T-cell (primary cell): ENCODE measurements around the gene SLC9A9. TPM values are rescaled to one million over a fixed set of nuclear protein-coding genes. Genes with fewer than 3 reads are reported as not detected.

Source experiments
- ATAC-seq, 4 experiments: fragments of 200-7000 bp in 3 of 4; fragments of 150-1000 bp in 1 of 4; cut with Tn5 transposase; replicated peaks in 1 of 4; 1 replicate in 3 of 4; 2 replicates in 1 of 4; pipeline ENCODE4 v1.10.0; 2021; ENCODE audit warnings: moderate library complexity in 3 of 4, mild to moderate bottlenecking in 2 of 4, moderate number of reproducible peaks in 1 of 4
- CTCF ChIA-PET, 2 donors: fragments of 300-600 bp; sonication (Branson Sonifier 250); formaldehyde crosslinking; loops; one replicate each; lab custom pipeline; 2022; ENCODE audit warnings: antibody characterized with exemption in 2 of 2; lab: Charles Lee
- POLR2A ChIA-PET, 2 donors: fragments of 300-600 bp; sonication (Branson Sonifier 250); formaldehyde crosslinking; loops; one replicate each; lab custom pipeline; 2022; ENCODE audit warnings: antibody characterized with exemption in 2 of 2; lab: Charles Lee
- DNase-seq, 35 experiments: peaks; one replicate each; pipeline versions ENCODE4 v3.0.0 to v3.0.0-alpha.2; 2013 to 2023
- H3K27ac ChIP-seq: one replicate; pipeline ENCODE4 v1.5.1; 2013; ENCODE audit warnings: low read length
- H3K27me3 ChIP-seq, 2 experiments: replicated peaks in 1 of 2; 1 replicate in 1 of 2; 2 replicates in 1 of 2; pipeline versions ENCODE4 v1.6.1 to v1.7.0; 2013; ENCODE audit warnings: low read length in 1 of 2, mixed read lengths in 1 of 2; ENCODE audit not compliant: control insufficient read depth in 2 of 2, insufficient read depth in 2 of 2; ENCODE audit errors: extremely low read depth in 1 of 2
- H3K36me3 ChIP-seq, 2 donors: 1 replicate in 1 of 2; 2 replicates in 1 of 2; pipeline versions ENCODE4 v1.6.1 to v1.7.0; 2013; ENCODE audit warnings: low read length in 1 of 2; ENCODE audit not compliant: control insufficient read depth in 2 of 2, insufficient read depth in 1 of 2; ENCODE audit errors: extremely low read depth in 1 of 2
- H3K4me1 ChIP-seq, 2 experiments: 1 replicate in 1 of 2; 2 replicates in 1 of 2; pipeline versions ENCODE4 v1.6.1 to v1.7.0; 2013; ENCODE audit warnings: low read length in 2 of 2, mixed read lengths in 1 of 2; ENCODE audit not compliant: insufficient read depth in 2 of 2, control insufficient read depth in 1 of 2; ENCODE audit errors: extremely low read depth in 1 of 2
- H3K4me3 ChIP-seq, 2 donors: 1 replicate in 1 of 2; 2 replicates in 1 of 2; pipeline versions ENCODE4 v1.5.1 to v1.7.0; 2013; ENCODE audit warnings: mild to moderate bottlenecking in 2 of 2, low read length in 1 of 2, moderate library complexity in 1 of 2; ENCODE audit not compliant: control insufficient read depth in 1 of 2; ENCODE audit errors: extremely low read depth in 1 of 2
- H3K9me3 ChIP-seq: 2 replicates; pipeline ENCODE4 v1.7.0; 2013
- H3K27ac Mint-ChIP-seq, 2 donors: one replicate each; pipeline ENCODE4 v1.8.0; 2020 to 2021; ENCODE audit warnings: mild to moderate bottlenecking in 2 of 2, mixed read lengths in 2 of 2
- H3K27me3 Mint-ChIP-seq, 2 donors: one replicate each; pipeline ENCODE4 v1.8.0; 2021 to 2022; ENCODE audit warnings: mixed read lengths in 2 of 2
- H3K36me3 Mint-ChIP-seq: one replicate; pipeline ENCODE4 v1.8.0; 2021; ENCODE audit warnings: mixed read lengths
- H3K4me1 Mint-ChIP-seq, 3 donors: one replicate each; pipeline ENCODE4 v1.8.0; 2020 to 2022; ENCODE audit warnings: mixed read lengths in 3 of 3, mild to moderate bottlenecking in 1 of 3
- H3K4me3 Mint-ChIP-seq, 3 donors: one replicate each; pipeline ENCODE4 v1.8.0; 2020 to 2022; ENCODE audit warnings: mild to moderate bottlenecking in 3 of 3, mixed read lengths in 3 of 3, moderate library complexity in 3 of 3
- H3K9me3 Mint-ChIP-seq, 3 donors: one replicate each; pipeline ENCODE4 v1.8.0; 2020 to 2022; ENCODE audit warnings: mixed read lengths in 3 of 3
- WGBS: methylation state at CpG from one replicate; pipeline ENCODE4 v1.1.5; 2013; ENCODE audit warnings: missing lambda C conversion rate; ENCODE audit not compliant: insufficient coverage; 5-methylcytosine and 5-hydroxymethylcytosine counted together
- total RNA-seq, 35 experiments: library from RNA in 6 of 35; stranded (reverse) in 6 of 35; fragments of 120-200 nt in 1 of 35; gene quantifications; one replicate each; pipeline versions ENCODE4 v1.2.1 to v1.2.4 and lab custom pipeline; 2013 to 2026

SLC9A9 gene
- total RNA-seq, 5 donors from 2014 or later (not counting 1 experiment from before 2014, with no cell fraction given) = 11.2 to 36.8 (median 17.8) TPM

DNA sequence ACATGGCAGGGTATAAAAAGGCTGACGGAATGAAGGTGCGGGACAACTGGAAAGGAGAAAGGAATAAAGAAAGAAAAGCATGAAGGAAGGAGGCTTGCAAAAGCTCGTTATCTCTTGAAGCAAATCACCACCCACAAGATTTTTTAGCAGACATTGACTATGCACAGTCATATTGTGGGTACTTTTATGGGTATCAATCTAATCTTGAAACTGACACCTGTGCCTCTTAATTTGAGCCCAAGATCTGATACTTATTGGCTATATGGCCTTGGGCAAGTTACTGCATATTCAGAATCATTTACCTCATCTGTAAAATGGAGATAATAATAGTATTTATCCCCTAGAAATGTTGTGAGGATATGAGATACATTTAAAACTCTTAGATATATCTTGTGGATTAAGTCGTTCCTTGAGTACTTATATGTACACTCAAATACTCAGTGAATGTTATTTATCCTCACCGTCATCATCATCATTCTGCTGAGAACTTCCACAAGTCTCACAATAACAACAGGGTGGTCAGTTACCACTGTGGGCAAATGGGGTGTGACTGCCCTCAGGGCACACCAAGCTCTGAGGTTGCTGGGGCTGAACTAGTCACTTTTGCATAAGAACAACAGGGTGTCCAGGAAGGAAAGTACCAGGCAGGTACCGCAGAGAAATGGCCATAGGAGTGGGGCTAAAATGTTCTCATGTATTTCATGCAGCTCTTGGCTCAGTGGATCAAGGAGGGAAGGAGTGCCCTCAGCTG is 266.1 kb downstream of the SLC9A9 start:
- H3K4me3 ChIP-seq = no peak overlapping the region
- Mint-ChIP-seq H3K27ac (no peak overlapping the region), H3K9me3 (no peaks in the 10 kb centered on the region), H3K4me3 (no peak overlapping the region), H3K4me1 (peaks cover 0 to 8% (median 7%) of the 10 kb centered on the region in 3 donors), H3K27me3 (no peaks in the 10 kb centered on the region), H3K36me3 (peaks cover 56% of the 10 kb centered on the region)
- no peaks in the 10 kb centered on the region for H3K9me3 ChIP-seq
- CTCF ChIA-PET = no interaction called here
- ATAC-seq = no peak
- H3K4me1 ChIP-seq = no peaks in the 10 kb centered on the region
- POLR2A ChIA-PET = no interaction called here
- no peak for DNase-seq
- WGBS = no CpG with 5 or more reads among the region's 6 CpGs
- no peak overlapping the region for H3K27ac ChIP-seq
- peaks cover 0 to 16% of the 10 kb centered on the region in 2 donors for H3K36me3 ChIP-seq
- no peaks in the 10 kb centered on the region for H3K27me3 ChIP-seq

DNA sequence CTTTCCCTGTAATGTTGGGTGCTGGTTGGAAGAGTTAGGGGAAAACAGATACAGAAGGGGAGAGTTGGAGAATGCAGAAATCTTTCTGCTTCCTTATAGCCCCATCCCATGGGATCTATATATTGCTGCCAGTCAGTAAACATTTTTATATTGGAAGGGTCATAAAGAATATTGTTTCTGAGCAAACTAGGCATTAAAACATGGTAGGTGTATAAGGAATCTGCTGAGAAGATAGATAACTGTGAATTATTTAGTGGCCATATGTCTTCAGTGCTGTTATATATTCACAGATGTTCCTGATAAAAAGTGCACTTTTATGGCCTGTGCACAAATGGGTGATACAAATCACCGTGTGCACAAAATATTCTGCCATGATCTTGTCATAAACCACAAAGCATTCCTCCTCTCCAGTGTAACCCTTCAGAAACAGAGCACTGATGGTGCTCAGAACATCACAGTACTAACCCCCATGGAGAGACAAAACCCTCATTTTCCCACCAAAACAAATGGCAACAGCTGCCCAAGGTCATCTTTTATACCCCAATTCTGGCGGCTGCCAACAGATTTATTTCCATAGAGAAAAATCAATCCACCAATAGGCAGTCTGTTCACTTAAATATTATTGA is 269.3 kb downstream of the SLC9A9 start:
- H3K9me3 Mint-ChIP-seq = no peaks in the 10 kb centered on the region
- 83% methylated on average over 1 of the region's 2 CpGs for WGBS
- no peaks in the 10 kb centered on the region for H3K4me1 Mint-ChIP-seq
- H3K36me3 ChIP-seq = peaks cover 0 to 23% of the 10 kb centered on the region in 2 donors
- H3K36me3 Mint-ChIP-seq = peaks cover 70% of the 10 kb centered on the region
- ChIA-PET CTCF (no interaction called here), POLR2A (no interaction called here)
- ATAC-seq (no peak), DNase-seq (no peak)
- H3K4me1 ChIP-seq = no peaks in the 10 kb centered on the region
- no peak overlapping the region for H3K27ac ChIP-seq
- H3K9me3 ChIP-seq = no peaks in the 10 kb centered on the region
- H3K4me3 ChIP-seq = no peak overlapping the region
- H3K27me3 Mint-ChIP-seq = no peaks in the 10 kb centered on the region
- H3K4me3 Mint-ChIP-seq = no peak overlapping the region
- no peak overlapping the region for H3K27ac Mint-ChIP-seq
- H3K27me3 ChIP-seq = no peaks in the 10 kb centered on the region

DNA sequence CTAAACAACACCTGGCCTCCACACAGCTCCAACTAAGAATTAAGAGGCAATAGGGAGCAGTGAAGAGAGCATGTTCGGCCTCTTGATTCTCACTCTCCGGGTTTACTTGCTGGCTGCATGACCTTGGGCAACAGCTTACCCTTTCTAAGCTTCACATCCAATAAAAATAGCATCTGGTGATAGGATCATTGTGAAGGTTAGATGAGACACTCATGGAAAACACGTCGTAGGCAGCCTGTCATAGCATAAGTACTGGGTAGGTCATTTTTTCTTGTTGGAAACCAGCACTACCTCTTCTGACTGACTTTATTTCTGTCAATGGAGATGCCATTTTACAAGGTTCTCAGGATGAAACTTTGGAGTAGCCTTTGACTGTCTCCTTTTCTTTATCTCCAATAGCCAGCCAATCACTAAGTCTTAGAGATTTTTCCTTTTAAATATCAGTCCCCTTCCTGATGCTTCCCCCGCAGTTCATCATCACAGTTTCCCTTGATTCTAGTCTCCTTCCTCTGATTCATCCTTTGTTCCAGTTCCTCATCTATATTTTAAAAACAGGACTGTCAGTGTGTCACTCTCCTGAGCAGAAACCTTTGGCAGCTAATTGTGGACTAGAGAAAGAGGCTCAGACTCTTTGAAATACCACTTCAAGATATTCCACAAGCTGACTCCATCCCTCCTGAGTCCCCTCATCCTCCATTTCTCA is 271.5 kb downstream of the SLC9A9 start:
- no peak overlapping the region for H3K4me3 Mint-ChIP-seq
- H3K9me3 ChIP-seq = no peaks in the 10 kb centered on the region
- H3K4me3 ChIP-seq = no peak overlapping the region
- ATAC-seq (no peak), DNase-seq (no peak)
- H3K9me3 Mint-ChIP-seq = no peaks in the 10 kb centered on the region
- H3K27ac ChIP-seq = no peak overlapping the region
- H3K36me3 ChIP-seq = peaks cover 2 to 26% of the 10 kb centered on the region in 2 donors
- no peaks in the 10 kb centered on the region for H3K27me3 ChIP-seq
- no peaks in the 10 kb centered on the region for H3K4me1 ChIP-seq
- ChIA-PET POLR2A (no interaction called here), CTCF (no interaction called here)
- peaks cover 71% of the 10 kb centered on the region for H3K36me3 Mint-ChIP-seq
- WGBS = 100% methylated on average over 1 of the region's 5 CpGs
- H3K27me3 Mint-ChIP-seq = no peaks in the 10 kb centered on the region
- no peak overlapping the region for H3K27ac Mint-ChIP-seq
- no peaks in the 10 kb centered on the region for H3K4me1 Mint-ChIP-seq

DNA sequence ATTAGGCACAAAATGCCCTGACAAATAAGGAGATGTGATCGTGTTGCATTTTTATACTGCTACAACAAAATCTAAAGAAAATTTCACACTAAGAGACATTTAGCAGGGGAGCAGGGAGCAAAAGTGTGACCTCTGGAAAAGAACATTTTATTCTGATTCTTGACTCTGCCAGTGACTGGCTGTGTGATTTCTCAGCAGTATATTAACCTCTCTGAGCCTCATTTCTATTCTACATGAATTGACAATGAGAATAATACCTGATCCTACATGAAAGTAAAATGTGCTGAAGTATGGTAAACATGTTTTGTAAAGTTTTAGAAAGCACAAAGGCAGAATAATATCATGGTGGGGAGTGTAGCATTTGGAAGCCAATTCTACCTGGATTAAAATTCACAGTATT is 273.3 kb downstream of the SLC9A9 start:
- H3K27me3 ChIP-seq = no peaks in the 10 kb centered on the region
- no peak overlapping the region for H3K27ac ChIP-seq
- no CpG with 5 or more reads among the region's 1 CpG for WGBS
- H3K4me3 ChIP-seq = no peak overlapping the region
- H3K27ac Mint-ChIP-seq = no peak overlapping the region
- H3K4me1 Mint-ChIP-seq = no peaks in the 10 kb centered on the region
- ATAC-seq (no peak), DNase-seq (no peak)
- no peak overlapping the region for H3K4me3 Mint-ChIP-seq
- peaks cover 2 to 26% of the 10 kb centered on the region in 2 donors for H3K36me3 ChIP-seq
- H3K9me3 Mint-ChIP-seq = no peaks in the 10 kb centered on the region
- ChIA-PET CTCF (no interaction called here), POLR2A (no interaction called here)
- H3K4me1 ChIP-seq = no peaks in the 10 kb centered on the region
- H3K36me3 Mint-ChIP-seq = peaks cover 63% of the 10 kb centered on the region
- no peaks in the 10 kb centered on the region for H3K27me3 Mint-ChIP-seq
- H3K9me3 ChIP-seq = no peaks in the 10 kb centered on the region

DNA sequence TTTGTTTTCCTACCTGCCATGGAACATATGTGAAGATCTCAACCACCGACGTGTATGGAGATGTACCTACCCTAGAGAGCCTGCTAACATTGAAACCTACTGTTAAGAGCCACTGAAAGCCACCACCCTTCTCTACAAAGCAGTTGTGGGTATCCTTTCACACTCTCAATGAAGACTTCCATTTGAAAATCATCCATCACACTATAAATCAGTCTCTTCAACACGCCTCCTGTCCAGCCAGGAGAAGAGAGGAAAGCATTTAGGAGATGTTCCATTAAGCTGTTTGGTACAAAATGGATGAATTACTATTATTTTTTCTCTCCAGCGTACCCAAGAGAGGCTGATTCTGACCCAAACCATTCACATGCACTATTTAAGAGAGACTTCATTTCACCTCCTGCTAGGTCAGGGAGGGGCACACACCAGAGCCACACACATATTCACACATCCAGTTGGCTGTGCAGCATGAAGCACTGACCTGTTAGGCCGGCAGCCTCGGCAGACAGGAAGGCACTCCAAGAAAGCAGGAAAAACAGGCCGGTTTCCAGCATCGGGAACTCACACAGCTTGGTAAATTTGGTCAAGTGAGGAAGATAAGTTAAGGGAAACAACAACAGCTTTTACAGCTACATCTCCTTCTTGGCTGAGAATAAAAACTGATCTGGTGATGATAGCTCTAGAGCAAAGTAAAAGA is 274.5 kb downstream of the SLC9A9 start:
- Histone ChIP-seq H3K36me3 (peaks cover 2 to 26% of the 10 kb centered on the region in 2 donors), H3K4me1 (no peaks in the 10 kb centered on the region), H3K27me3 (no peaks in the 10 kb centered on the region), H3K27ac (no peak overlapping the region), H3K4me3 (no peak overlapping the region), H3K9me3 (no peaks in the 10 kb centered on the region)
- ChIA-PET CTCF (no interaction called here), POLR2A (no interaction called here)
- DNase-seq (no peak), ATAC-seq (no peak)
- WGBS = 95% methylated on average over 4 of the region's 8 CpGs
- H3K9me3 Mint-ChIP-seq = no peaks in the 10 kb centered on the region
- H3K36me3 Mint-ChIP-seq = peaks cover 62% of the 10 kb centered on the region
- H3K4me3 Mint-ChIP-seq = no peak overlapping the region
- H3K27me3 Mint-ChIP-seq = no peaks in the 10 kb centered on the region
- H3K27ac Mint-ChIP-seq = no peak overlapping the region
- no peaks in the 10 kb centered on the region for H3K4me1 Mint-ChIP-seq

DNA sequence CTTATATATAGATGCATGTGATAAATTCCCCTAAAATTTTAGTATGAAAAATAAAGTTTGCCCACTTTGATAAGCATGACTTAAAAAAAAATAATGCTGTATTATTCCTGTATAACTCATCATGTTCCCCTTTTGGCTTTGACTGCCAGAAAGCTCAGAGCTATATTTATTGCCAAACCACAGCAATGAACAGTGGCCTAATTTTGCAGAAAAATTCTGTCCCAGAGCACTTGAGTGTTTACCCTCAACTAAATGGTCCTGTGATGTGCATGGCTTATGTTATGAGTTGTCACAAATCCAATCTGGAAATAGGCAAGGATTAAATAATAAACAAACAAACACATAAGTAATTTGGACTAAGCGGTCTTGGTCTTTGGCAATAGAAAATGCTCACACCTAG is 276.7 kb downstream of the SLC9A9 start:
- Histone ChIP-seq H3K36me3 (peaks cover 2 to 7% of the 10 kb centered on the region in 2 donors), H3K4me3 (no peak overlapping the region), H3K9me3 (no peaks in the 10 kb centered on the region), H3K27me3 (no peaks in the 10 kb centered on the region), H3K27ac (no peak overlapping the region), H3K4me1 (no peaks in the 10 kb centered on the region)
- CTCF ChIA-PET = interaction anchor here in 1 of 2 donors (0.6 kb wide), 1 partner anchor 16 kb away, joined by 3 read pairs; no protein-coding TSS in a partner anchor
- Mint-ChIP-seq H3K4me1 (no peaks in the 10 kb centered on the region), H3K27me3 (no peaks in the 10 kb centered on the region), H3K4me3 (no peak overlapping the region), H3K36me3 (peaks cover 52% of the 10 kb centered on the region), H3K9me3 (no peaks in the 10 kb centered on the region), H3K27ac (no peak overlapping the region)
- ATAC-seq = no peak
- no peak for DNase-seq
- POLR2A ChIA-PET = no interaction called here
- no CpG with 5 or more reads among the region's 1 CpG for WGBS
